Testis (tissue), 3 donors: ENCODE results near the gene SNX8. TPM values are rescaled to one million over a fixed set of nuclear protein-coding genes. Genes with fewer than 3 reads are reported as not detected.

Experiments
- DNase-seq: peaks from one replicate; pipeline ENCODE4 v3.0.0-alpha.2; 2019
- H3K27ac ChIP-seq, 2 donors: fragments of 200-600 bp; sonication (generic); one replicate each; pipeline ENCODE4 v1.5.1; 2019
- H3K27me3 ChIP-seq: fragments of 200-600 bp; sonication (generic); one replicate; pipeline ENCODE4 v1.5.1; 2019
- H3K36me3 ChIP-seq: fragments of 200-600 bp; sonication (generic); one replicate; pipeline ENCODE4 v1.5.1; 2017; ENCODE audit warnings: low read depth; ENCODE audit errors: missing control alignments
- H3K4me1 ChIP-seq: fragments of 200-600 bp; sonication (generic); one replicate; pipeline ENCODE4 v1.5.1; 2019
- H3K4me3 ChIP-seq, 2 donors: fragments of 200-600 bp; sonication (generic); one replicate each; pipeline ENCODE4 v1.5.1; 2017 to 2019
- H3K9me3 ChIP-seq: fragments of 200-600 bp; sonication (generic); one replicate; pipeline ENCODE4 v1.5.1; 2017
- CTCF ChIP-seq, 3 experiments: fragments of 450-650 bp in 2 of 3; fragments of 200-600 bp in 1 of 3; sonication (generic) in 1 of 3; IDR thresholded peaks; one replicate each; pipeline ENCODE4 v1.5.1; 2016 to 2019; ENCODE audit warnings: antibody characterized with exemption in 3 of 3, mild to moderate bottlenecking in 2 of 3, moderate library complexity in 1 of 3
- POLR2A ChIP-seq: fragments of 450-650 bp; IDR thresholded peaks from one replicate; pipeline ENCODE4 v1.6.1; 2017; ENCODE audit warnings: antibody characterized with exemption, mild to moderate bottlenecking, moderate library complexity
- whole genome bisulfite sequencing, 2 donors: methylation state at CpG; one replicate each; pipeline ENCODE4 v1.1.5; 2018; 5-methylcytosine and 5-hydroxymethylcytosine counted together
- intact Hi-C: fragments of 100-400 bp; cut with DNase I; formaldehyde crosslinking; loops from one replicate; pipeline ENCODE4 v1.15.1; 2023; ENCODE audit warnings: low total_unique reads
- polyA plus RNA-seq: library from polyadenylated mRNA; stranded (reverse); fragments of 350-450 nt; fragmentation: Illumina TruSeq; extraction: RNeasy Lipid Tissue Mini Kit (QIAGEN cat#74804); gene quantifications from one replicate; pipeline ENCODE4 v1.2.3, GENCODE V29; 2014; ENCODE audit warnings: low read depth, low replicate concordance; ENCODE audit not compliant: insufficient read depth
- total RNA-seq, 2 donors: library from RNA; depleted of rRNA; stranded (reverse); fragments of >200 nt; gene quantifications; one replicate each; pipeline ENCODE4 v1.2.3, GENCODE V29; 2016

Gene SNX8
- total and polyA plus RNA-seq, 3 donors from 2014 or later: 50.9 to 90.8 (median 66.8) TPM

DNA sequence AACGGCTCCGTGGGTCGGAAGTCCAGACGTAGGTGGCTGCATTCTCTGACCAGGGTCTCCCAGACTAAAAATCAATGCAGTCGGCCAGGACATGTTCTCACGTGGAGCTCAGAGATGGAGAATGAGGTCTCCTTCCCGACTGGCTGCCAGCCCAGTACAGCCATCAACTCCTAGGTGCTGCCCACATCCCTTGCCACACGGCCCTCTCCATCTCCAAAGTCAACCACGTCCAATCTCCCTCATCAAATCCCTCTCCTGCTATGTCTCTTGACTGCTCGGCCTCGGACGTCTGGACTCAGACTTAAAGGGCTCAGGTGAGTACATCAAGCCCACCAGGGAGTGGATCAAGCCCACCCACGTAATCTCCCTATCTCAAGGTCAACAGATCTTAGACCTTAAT, 88.4 kb downstream of the SNX8 start:
- intact Hi-C loops: no loop called here
- TF ChIP-seq POLR2A (no peak), CTCF (IDR thresholded peaks at IDR 0.05) (no peak)
- H3K4me1 ChIP-seq: peaks cover 2% of the 10 kb centered on the region
- DNase-seq: no peak
- H3K27me3 ChIP-seq: no peaks in the 10 kb centered on the region
- no peaks in the 10 kb centered on the region for H3K9me3 ChIP-seq
- no peak overlapping the region for H3K27ac ChIP-seq
- no peaks in the 10 kb centered on the region for H3K36me3 ChIP-seq
- 95 to 96% methylated on average over 12 to 13 of the region's 13 CpGs for WGBS, 2 donors
- no peak overlapping the region for H3K4me3 ChIP-seq

DNA sequence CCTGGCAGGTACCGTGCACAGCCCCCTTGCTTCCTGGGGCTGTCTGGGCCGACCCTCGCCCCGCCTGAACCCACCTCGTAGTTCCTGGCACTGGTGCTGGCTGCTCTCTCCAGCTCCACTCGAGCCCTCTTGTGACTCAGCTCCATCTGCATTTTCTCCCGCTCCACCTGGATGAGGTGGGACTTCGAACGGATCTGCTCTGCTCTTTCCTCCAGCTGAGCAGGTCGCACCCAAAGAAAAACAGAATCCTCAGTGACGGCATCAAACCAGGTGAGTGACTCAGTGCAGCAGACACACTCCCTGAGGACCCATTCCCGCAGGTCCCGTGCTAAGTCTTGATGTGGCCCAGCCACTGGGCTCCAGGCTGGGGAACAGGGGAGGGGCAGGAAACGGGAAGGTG, 88.9 kb downstream of the SNX8 start:
- H3K36me3 ChIP-seq: no peaks in the 10 kb centered on the region

GRCh38 chr7:2224934-2225333, 89.3 kb downstream of the SNX8 start:
- no peak for DNase-seq
- no peaks in the 10 kb centered on the region for H3K4me1 ChIP-seq
- 96 to 100% methylated on average over 4 of the region's 4 CpGs for WGBS, 2 donors
- no peak overlapping the region for H3K27ac ChIP-seq
- H3K36me3 ChIP-seq: no peaks in the 10 kb centered on the region
- no peaks in the 10 kb centered on the region for H3K9me3 ChIP-seq
- no peak overlapping the region for H3K4me3 ChIP-seq
- H3K27me3 ChIP-seq: no peaks in the 10 kb centered on the region
- intact Hi-C loops: no loop called here
- TF ChIP-seq CTCF (IDR thresholded peaks at IDR 0.05) (no peak), POLR2A (no peak)

More for the DNA sequence above, 88.9 kb downstream of the SNX8 start:
- TF ChIP-seq POLR2A (no peak), CTCF (IDR thresholded peaks at IDR 0.05) (no peak)
- 94 to 96% methylated on average over 12 to 14 of the region's 14 CpGs for WGBS, 2 donors
- H3K4me3 ChIP-seq: no peak overlapping the region
- intact Hi-C loops: no loop called here
- no peaks in the 10 kb centered on the region for H3K4me1 ChIP-seq
- DNase-seq: no peak
- H3K27me3 ChIP-seq: no peaks in the 10 kb centered on the region
- no peaks in the 10 kb centered on the region for H3K9me3 ChIP-seq
- no peak overlapping the region for H3K27ac ChIP-seq

GRCh38 chr7:2224491-2224928, 89.7 kb downstream of the SNX8 start:
- intact Hi-C loops: no loop called here
- WGBS, 2 donors: 83 to 93% methylated on average over 1 to 13 of the region's 13 CpGs
- Histone ChIP-seq H3K27me3 (no peaks in the 10 kb centered on the region), H3K4me1 (no peaks in the 10 kb centered on the region), H3K27ac (no peak overlapping the region), H3K36me3 (no peaks in the 10 kb centered on the region), H3K4me3 (no peak overlapping the region), H3K9me3 (no peaks in the 10 kb centered on the region)
- DNase-seq: no peak
- TF ChIP-seq POLR2A (no peak), CTCF (IDR thresholded peaks at IDR 0.05) (no peak)

DNA sequence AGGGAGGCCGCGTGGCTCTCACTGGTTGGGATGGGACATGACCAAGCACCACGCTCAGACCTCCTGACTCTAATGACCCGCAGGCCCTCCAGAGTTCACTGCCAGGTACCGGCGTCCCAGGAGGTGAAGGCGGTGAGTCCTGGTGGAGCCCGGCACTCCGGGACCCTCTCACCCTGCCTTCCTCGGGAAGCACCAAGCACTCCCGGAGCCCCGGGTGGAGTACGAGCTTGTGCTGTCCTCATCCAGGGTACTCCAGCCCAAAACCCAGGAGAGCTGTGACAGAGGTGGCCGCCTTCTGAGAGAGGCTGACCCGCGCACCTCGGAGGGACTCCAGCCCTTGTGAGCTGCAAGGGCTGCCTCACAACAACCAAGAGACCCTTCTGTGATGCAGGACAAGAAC, 90.9 kb downstream of the SNX8 start:
- Histone ChIP-seq H3K9me3 (no peaks in the 10 kb centered on the region), H3K4me1 (no peaks in the 10 kb centered on the region), H3K36me3 (no peaks in the 10 kb centered on the region), H3K27ac (no peak overlapping the region), H3K27me3 (no peaks in the 10 kb centered on the region), H3K4me3 (no peak overlapping the region)
- TF ChIP-seq POLR2A (no peak), CTCF (IDR thresholded peaks at IDR 0.05) (no peak)
- no peak for DNase-seq
- intact Hi-C loops: no loop called here
- WGBS, 2 donors: 95% methylated on average over 12 of the region's 17 CpGs; no CpG with 5 or more reads in 1 of the 2 donors
